ENCODE results near the gene TRAPPC10.

Gene TRAPPC10

DNA sequence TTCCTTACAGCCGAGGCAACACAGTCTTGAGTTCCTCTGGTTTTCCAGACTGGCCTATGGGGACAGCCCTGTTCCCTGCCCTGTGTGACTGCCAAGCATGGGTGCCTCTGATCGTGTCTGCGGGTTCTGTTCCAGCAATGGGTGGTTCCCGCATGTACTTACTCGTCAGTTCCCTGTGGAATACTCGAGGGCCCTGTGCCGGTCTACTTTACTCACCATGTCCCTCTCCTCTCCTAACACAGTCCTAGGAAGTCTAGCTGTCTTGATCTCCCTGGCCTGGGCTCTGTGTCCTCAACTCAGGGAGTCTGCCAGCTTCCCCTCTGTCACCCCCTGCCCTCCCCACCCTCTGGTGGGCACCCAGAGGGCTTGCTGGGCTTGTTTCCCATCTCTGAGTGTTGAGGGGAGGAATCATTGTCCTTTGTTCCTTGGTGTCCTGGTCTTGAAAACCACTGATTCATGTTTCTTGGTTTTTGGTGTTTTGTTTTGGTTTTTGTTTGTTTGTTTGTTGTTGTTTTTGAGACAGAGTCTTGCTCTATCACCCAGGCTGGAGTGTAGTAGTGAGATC is 36.0 kb downstream of the TRAPPC10 start:
- DNase-seq = no peak

DNA sequence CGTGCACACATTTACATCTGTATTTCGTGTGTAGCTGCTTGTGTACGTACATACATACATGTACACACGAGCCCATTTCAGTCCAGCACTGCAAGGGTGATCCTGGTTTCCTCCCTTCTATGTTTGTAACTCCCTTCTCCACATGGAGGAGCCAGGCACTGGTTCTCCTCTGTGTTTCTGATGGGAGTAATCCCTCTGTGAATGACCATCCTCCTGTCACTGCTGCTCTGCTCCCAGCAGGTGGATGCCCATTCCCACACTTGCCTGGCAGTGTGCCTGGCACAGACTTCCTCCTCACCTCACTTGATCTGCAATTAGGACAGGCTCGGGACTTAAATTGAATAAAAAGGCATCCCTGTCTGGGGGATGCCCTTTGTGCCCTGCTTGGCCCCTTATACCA is 37.1 kb downstream of the TRAPPC10 start:
- peak in 1 of 2 experiments; percentile 4 for DNase-seq

DNA sequence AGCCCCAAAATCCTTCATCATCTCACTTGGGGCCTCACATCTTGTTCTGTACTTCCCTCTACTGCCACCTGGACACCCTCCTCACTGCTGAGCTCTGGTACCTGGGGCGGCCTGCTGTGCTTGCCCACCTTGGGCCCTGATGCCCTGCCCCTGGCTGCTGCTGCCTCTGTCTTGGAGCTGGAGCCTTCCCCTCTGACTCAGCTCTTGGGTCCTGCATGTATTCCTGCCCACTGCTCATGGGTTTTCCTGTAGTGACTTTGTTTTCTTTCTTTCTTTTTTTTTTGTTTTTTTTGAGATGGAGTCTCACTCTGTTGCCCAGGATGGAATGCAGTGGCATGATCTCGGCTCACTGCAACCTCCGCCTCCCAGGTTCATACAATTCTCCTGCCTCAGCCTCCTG is 37.5 kb downstream of the TRAPPC10 start:
- no peak for DNase-seq

DNA sequence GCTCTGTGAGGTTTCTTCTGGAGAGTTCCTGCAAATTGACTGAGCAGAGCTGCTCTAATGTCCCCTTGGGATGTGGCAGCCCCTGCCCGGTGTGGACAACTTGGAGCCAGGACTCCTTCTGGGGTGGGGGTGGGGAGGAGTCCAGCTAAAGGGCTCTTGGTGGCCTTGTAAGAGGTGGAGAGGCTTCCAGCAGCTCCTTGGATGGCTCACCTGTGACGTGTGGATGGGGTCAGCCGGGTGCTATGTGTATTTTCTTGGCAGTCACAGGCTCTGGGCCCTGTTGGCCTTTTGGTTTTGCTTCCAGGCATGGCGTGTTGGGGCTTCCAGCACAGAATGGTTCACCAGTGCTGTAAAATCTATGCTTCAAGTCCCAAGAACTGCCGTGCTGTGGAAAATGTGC is 38.2 kb downstream of the TRAPPC10 start:
- DNase-seq = no peak

DNA sequence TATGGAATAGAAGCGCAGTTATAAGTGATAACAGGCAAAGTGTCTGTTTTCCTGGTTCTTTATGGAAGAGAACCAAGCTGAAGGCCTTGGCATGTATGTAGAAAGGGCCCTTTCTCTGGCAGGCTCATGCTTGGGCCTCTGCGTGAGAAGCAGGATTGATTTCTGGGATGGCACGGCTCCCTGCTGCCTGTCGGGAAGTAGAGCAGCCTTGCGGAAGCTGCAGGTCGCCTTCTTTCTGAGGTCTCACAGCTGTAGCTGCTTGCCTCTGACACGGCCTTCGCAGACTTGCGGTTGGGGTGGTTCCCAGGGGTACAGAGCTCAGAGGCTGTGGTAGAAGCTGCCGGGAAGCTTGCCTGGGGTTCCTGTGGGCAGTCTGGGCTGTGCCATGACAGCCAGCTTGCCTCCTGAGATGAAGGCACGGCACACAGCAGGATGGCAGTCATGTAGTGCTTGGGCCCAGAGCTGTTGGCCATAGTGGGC is 39.4 kb downstream of the TRAPPC10 start:
- no peak for DNase-seq

DNA sequence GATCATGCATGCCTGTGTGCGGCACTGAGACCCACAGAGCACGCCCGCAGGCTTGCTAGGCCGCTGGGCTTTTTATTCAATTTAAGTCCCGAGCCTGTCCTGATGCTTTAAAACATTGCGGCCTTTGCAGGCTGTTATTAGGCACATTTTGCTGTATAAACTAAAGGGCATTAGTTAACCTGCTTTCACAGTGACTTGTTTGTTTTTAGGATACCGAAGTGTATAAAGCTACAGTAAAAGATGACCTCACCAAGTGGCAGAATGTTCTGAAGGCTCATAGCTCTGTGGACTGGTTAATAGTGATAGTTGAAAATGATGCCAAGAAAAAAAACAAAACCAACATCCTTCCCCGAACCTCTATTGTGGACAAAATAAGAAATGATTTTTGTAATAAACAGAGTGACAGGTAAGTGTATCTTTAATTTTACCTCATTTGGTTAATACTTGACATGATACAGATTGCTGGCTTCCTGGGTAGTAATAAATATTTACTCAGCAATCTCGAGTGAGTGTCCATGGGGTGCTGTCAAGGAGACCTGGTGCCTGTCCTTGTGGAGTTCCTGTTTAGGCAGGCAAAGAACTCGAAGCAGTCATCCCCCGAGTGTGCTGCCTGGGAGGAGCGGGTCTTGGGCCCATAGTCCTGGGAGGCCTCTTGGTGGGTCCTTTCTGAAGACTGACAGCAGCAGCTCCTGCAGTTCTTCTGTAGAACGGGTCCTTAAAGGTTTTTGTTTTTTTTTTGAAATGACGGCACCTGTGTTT is 40.1 kb downstream of the TRAPPC10 start:
- no peak for DNase-seq

DNA sequence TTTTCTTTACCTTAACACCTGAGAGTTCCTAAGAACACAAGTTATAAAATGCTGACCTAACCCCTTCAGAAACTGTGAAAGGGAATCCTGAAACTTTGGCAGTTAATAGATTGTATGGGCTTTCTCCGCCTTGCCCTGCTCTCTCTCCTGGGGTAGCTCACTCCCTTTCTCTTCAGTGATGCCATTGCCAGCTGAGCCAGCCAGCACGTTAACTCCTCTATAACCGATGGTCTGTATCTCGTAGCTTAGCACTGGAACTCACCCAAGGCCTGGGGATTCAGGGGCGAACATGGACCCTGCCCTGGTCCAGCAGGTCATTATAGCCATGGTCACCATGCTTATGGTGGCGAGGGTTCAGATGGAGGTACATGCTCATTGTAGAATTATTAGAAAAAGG is 40.7 kb downstream of the TRAPPC10 start:
- no peak for DNase-seq

DNA sequence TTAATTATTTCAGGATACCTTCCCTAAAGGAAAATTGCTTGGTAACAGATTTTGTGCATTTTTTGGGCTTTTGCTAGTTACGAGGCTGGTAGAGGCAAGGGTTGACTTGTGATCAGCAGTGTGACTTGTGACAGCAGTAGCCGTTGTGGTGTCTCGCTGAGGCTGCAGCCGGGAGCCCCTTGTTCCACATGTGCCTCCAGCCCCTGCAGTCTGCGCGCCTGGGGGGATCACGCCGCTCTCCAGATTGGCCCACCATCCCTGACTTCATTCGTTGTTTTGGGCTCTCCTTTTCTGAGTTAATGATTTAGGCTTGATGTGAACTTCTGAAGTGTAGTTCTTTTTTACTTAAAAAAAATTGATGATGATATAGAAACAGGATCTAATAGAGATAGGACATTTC is 41.5 kb downstream of the TRAPPC10 start:
- DNase-seq = no peak

DNA sequence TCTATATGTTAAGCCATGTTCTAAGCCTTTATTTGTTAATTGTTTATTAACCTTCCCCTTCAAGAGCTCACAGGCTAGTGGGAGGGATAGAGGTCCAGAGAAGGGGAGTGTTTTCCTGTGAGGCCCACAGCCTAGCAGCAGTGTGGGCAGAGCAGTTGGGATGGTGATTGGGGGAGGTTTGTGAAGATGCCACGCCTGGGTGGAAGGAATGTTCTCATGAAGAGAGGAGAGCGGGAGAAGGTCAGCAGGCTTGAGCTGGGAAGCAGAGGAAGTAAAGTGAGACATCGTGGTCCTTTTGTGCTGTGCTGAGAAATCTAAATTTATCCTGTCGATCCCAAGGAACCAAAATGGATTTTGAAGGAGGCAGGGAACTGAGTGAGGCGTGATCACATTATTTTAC is 42.6 kb downstream of the TRAPPC10 start:
- DNase-seq = no peak

DNA sequence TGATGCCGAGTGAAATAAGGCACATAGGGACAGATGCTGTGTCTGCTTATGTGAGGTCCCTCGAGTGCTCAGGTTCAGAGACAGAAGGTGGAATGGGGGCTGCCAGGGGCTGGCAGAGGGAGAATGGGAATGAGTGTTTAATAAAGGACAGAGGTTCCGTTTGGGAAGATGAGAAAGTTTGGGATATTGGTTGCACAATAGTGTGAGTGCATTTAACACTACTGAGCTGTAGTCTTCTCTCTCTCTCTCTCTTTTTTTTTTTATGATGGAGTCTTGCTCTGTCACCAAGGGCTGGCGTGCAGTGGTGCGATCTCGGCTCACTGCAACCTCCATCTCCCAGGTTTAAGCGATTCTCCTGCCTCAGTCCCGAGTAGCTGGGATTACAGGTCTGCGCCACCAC is 44.9 kb downstream of the TRAPPC10 start:
- no peak for DNase-seq

DNA sequence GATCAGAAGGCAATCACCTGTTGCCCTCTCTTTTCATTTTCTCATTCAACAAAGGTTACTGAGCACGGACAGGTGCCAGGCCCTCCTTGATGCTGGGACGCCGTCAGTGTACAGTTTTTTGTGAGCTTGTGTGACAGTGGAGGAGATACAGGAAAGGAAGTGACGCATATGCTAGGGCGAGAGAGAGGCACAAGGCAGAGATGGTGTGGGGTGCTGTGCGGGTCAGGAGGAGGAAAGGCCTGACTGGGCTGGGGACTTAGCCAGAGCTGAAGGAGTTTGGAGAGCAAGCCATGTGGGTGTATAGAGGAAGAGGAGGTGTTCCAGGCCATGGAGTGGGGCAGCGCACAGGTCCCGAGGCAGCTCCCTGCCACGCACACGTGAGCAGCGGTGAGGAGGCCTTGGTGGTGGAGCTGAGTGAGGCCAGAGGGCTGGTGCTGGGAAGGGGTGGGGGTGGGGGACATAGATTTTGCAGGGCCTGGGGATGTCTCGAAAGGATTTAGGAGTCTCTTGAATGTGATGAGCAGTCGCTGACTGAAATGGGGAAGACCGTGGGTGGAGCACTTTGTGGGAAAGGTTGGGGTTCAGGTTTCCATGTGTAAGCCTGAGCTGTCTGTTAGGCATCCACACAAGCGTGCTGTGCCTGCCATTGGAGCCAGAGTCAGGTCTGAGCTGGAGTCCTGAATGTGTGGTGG is 46.0 kb downstream of the TRAPPC10 start:
- DNase-seq = no peak

DNA sequence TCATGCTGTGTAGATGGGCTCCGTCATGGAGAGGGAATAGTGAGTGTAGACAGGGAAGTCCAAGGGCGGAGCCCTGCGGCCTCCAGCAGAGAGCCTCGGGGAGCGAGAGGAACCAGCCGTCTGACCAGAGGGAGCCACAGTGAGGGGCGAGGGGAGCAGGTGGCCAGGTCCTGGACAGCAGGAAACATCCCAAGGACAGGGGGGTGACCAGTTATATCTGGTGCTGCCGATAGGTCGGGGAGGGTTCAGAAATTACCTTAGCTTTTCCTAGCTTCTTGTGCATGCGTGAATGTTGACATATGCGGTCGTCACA is 46.5 kb downstream of the TRAPPC10 start:
- DNase-seq = no peak

DNA sequence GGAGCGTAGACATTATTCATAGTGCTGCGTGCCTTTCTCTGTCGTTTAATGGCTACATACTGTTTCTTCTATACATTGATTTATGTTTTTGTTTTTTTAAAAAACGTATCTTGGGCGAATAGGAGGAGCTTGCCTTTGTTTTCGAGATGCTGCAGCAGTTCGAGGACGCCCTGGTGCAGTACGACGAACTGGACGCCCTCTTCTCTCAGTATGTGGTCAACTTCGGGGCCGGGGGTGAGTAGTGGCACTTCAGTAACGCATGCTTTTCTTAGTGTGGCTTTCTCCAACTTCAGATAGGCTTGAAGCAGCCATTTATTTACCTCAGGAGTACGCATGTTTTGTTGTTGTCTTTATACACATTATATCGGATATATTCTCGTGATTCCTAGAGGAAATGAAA is 46.9 kb downstream of the TRAPPC10 start:
- no peak for DNase-seq

DNA sequence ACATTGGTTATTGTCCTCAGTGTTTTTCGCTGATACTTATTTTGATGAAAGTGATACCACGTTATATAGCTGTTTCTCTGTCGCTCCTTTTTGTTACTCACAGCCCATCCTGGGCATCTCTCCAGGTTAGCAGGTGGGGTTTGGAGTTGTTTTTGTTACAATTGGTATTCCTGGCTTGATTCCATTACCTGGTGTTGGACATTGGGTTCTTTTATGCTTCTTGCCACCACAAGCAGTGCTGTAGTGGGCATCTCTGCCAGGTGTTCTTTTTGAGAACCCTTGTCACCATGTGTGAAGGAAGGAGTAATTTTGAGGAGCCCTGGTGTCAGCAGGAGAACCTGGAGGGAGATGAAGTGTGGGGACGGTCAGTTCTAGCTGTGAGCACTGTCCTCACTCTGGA is 47.6 kb downstream of the TRAPPC10 start:
- DNase-seq = no peak

DNA sequence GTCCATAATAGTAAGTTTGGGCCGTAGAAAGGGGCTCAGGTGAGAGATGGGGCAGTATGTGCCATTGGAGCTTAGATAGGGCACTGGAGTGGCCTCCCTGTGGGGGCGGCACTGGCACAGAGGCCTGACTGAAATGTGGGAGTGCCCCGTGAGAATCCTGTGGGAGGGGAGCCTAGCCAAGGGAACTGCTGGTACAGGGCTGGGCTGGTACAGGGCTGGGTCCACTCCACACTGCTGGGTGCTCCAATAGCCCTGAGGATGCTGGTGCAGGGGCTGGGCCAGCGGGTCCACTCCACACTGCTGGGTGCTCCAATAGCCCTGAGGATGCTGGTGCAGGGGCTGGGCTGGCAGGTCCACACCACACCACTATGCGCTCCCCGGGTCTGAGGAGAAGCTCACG is 50.3 kb downstream of the TRAPPC10 start:
- no peak for DNase-seq

DNA sequence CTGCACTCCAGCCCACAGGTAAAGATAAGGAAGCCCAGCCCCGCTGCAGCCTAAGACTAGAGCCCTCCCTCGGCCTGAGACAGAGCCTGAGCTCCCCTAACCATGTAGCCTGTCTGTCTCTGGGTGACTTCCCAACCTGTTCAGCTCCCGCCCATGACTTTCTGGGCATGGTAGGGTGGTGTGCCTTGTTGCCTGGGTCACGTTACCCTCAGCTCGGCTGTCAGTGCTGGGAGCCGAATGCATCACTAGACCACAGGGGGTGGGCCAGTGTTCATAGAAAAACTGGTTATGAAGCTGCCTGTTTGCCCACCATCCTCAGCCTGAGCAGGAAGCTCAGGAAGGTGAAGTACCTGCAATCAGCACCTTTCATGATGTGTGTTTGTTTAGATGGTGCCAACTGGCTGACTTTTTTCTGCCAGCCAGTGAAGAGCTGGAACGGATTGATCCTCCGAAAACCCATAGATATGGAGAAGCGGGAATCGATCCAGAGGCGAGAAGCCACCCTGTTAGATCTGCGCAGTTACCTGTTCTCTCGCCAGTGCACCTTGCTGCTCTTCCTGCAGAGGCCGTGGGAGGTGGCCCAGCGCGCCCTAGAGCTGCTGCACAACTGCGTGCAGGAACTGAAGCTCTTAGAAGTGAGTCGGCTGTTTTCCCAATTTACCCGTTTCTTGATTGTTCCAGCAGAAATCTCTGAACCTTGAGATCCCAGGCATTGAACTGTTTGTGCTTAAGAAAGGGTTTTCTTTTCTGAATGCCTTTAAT is 51.2 kb downstream of the TRAPPC10 start:
- no peak for DNase-seq

DNA sequence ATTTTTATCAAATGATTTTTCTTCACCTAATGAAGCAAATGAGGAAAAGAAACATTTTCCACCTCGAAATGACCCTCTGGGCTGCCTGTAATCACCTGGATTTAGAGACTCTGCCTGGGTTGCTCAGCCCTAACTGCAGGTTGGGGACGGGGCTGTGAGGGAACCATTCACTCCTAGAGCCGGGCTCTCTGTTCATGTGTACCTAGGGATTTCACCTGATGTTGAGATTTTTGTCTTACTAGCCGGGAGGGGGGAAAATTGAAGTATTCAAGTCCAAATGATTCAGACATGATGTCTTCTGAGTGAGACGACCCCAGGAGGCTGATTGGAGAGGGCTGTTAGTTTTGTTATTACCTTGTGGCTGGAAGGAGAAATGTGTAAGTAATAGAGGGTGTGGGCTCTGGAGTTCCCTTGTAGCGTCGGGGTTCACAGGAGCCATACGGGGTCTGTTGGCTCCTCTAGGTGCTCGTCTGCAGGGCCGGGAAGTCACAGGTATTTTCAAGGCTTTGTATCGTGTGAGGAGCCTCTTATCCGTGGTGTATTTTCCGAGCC is 52.8 kb downstream of the TRAPPC10 start:
- DNase-seq = no peak

DNA sequence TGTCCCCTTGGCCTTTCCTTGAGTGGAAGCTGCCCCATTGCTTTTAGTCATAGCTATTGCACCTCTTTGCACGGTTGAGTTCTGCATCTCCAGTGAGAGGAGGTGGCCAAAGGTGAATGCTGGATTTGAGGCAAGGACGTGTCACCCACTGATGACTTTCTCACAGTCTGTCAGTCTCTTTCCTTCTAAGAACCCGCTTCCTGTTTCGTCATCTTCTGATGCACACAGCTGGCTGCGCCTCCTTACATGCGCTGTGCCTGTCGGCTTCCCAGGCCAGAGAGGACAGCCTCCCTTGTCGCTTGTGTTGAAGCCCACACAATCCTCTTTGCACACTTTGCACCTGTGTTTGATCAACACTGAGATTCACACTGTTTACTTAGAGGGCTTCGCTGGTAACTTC is 53.3 kb downstream of the TRAPPC10 start:
- DNase-seq = no peak

DNA sequence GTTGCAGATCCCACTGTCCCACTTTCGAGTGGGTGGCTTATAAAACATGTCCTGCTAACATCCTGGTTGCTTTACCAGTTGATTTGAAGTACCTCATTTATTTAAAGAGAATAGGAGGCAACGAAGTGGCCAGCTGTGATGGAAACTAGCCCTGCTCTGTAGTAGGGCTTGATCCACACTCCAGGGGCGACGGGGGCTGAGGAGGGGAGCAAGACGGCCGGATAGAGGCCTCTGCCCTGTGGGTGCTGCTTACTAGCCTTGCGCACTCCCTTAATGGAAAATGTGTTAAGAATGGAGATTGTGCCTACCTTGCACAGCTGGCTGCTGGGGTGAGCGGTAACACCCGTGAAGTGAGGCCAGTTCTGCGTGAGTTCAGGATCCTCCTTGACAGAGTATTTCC is 54.0 kb downstream of the TRAPPC10 start:
- DNase-seq = no peak

DNA sequence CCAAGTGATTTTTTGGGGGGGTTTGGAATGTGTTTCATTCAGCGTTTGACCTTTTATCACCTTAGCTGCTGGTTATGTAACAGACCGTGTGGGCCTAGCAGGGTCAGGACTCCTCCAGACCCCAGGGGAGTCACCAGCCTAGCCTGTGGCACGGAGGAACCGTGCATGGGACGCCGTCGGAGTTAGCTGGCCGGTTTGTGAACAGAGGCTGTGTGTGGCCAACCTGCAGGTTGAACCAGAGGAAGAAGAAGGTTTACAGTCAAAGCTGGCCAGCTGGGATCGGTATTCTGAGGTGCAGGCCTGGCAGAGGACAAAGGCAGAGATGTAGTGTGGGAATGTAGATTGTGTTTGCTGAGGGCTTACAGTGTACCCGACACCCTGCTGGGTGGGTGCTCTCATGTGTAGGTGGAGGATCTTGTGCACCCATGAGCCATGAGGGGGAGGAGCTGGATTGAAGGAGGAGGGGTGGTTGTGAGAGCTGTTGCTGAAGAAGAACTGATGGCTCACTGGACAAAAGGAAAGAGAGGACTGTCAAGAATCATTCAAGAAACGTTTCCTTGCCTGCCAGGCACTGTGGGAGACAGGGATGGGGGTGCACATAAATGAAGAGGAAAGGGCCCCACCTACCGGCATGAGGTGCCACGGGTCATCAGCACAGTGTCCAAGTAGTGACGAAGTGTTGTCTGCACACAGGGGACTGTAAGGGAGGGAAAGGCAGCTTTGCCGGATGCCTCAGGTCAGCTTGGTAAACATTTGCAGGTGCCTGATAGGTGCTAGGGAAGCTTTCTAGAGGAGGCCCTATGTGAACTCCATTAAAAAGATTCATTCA is 55.1 kb downstream of the TRAPPC10 start:
- no peak for DNase-seq

DNA sequence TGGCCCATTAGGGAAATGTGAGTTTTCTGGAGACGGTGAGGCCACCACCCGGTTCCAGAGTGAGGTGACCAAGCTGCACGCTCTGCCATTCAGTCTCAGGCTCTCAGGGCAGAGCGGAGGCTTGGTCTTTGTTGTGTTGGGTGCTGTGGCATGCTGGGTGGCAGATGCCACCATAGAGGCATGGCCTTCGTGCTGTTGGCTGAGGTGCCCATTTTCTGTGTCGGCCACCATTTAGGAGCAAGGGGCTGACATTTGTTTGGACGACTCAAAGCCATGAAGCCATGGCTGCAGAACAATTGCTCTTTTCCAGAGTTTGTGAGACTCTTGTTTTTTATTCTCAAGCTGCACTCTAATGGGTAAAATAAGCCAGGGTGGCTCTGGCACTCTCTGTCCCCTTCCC is 58.3 kb downstream of the TRAPPC10 start:
- no peak for DNase-seq

DNA sequence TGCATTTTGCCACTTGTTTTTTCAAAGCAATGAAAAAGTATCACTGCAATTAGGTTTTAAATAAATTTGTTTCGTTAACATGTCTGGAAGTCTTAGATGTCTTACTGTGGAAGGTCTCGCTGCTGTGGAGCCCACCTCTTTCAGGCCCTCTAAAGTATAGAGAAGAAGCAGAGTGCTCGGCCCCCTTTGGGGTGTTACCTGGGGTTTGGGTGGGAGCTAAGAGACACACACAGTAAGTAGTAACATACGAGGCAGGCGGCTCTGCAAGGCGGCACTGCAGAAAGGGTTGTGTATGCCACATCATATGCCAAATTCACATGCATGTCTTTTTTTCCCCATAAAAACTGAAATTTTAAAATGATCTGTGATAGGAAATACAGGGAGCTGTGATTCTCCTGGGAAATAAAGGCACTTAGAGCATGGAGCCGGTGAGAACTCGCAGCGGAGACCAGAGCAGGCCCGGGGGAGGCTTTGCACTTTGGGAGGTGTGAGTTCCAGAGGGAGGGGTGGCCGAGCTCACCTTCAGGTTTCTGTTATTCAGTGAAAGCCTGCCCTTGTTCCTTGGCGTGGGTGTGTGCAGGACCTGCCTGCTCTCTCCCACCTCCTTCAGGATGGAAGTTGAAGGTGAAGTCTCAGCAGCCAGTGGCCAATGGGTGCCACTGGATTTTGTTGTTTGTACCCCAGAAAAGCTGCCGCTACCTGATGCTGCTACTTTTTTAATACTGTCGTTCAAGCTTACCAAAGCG is 59.4 kb downstream of the TRAPPC10 start:
- no peak for DNase-seq

All from NCI-H526 (cell line).